Jurkat, Clone E6-1 (cell line): Measurements from ENCODE around the gene NBPF11.
"Not testable (repeated sequence)": the region's sequence is repeated elsewhere in the genome, so short reads cannot be mapped to it uniquely, and the experiment has no call there.

Experiments used
- DNase-seq: peaks from one replicate; pipeline ENCODE4 v3.0.0-alpha.2; 2011; ENCODE audit warnings: low read depth, low spot score
- H3K4me3 ChIP-seq: 2 replicates; pipeline ENCODE4 v1.5.1; 2011; ENCODE audit warnings: mild to moderate bottlenecking, low read length, control low read depth, moderate library complexity

Gene NBPF11

DNA sequence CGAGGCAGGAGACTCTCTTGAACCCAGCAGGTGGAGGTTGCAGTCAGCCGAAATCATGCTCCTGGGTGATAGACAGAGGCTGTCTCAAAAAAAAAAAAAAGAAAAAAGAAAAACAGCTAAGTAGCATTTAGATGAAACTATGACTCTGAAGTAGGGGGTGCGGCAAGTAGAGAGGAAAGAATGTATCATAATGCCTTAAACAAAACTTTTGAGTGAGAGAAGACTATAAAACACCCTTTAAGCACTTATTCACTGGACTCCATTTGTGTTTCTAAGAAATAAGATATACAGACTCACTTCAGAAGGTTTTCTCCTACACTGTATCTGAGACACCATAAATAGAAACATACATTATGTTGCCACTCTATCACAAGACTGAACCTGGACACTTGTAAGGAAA, 74.6 kb downstream of the NBPF11 start:
- not testable (repeated sequence) for H3K4me3 ChIP-seq, DNase-seq

DNA sequence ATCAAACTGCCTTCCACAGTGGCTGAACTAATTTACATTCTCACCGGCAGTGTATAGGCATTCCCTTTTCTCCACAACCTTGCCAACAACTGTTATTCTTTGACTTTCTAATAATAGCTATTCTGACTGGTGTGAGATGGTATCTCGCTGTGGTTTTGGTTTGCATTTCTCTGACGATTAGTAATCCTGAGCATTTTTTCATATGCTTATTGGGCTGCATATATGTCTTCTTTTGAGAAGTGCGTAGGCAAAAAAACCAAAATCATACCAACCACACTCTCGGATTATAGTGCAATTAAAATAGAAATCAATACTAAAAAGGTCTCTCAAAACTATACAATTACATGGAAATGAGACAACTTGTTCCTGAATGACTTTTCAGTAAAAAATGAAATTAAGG, 78.7 kb downstream of the NBPF11 start:
- DNase-seq, H3K4me3 ChIP-seq: not testable (repeated sequence)

DNA sequence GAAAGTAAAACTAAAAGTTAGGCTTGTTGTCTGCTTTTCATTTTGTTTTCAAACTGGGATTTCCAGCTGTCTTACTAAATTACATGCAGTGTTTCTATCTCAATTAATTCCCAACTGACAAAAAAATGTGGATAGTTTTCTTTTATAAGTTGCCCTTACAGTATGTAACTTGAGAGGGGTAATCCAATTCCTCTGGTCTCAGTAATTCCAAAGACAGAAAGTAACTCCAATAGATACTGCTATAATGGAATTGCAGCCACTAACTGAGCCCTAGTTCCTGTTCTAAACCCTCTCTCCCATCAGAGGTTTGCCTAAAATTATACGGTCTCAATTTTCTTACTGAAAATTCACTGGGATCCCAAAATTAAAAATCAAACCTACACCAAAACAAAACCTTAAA, 83.5 kb downstream of the NBPF11 start:
- not testable (repeated sequence) for H3K4me3 ChIP-seq, DNase-seq

DNA sequence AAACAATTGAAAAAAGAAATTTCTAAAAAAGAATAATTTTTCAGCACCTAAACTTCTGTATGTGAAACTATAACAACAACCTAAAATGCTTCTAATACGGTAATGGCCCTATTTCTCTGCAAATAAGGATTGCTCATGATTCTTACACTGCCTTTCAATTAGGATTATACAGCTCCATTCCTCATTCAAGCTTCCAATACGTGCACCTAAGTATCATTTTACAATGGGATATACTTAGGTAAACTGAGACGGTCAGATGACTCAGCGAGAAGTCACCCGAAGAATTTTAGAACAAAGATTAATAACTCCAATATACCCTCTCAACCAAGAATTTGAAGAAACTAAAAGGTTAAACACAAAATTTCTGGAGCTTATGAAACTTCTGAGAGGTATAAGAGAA, 83.9 kb downstream of the NBPF11 start:
- not testable (repeated sequence) for H3K4me3 ChIP-seq, DNase-seq

DNA sequence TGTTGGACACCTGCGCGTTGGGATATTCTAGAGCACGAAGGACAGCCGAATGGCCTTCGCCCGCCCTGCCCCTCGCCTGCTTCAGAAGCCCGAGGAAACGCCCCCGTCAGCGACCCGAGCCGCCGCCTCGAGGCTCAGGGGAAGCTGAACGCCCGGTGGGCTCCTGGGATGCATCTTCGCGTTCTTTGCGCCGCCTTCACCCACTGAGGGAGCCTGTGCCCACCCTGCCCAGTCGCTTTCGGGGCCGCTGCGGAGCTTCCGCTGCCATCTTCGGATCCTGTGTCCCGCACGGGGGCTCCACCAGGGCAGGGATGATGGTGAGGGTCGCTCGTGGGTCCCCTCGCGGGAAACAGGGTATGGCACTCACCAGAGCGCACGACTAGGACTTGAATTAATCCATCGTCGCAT, 91.8 kb downstream of the NBPF11 start:
- H3K4me3 ChIP-seq, DNase-seq: not testable (repeated sequence)

DNA sequence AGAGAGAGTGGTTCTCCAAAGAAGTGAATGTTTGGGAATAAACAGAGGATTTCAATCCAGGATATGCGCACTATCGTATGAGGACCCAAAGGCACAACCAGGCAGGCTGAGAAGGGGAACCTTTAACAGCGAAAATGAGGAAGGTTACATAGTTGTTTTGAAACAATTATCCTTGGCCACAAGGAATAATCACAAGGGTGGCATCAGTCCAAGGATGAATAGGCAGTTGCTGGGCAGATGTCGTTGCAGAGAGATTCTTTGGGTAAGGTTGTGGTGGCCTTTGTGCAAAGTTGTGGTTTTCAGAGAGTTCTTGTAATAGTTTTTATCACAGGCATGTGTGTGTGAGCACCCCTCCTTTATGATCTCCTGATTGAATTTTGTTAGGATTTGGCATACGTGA, 94.7 kb downstream of the NBPF11 start:
- H3K4me3 ChIP-seq, DNase-seq: not testable (repeated sequence)
